Vagina (tissue), 2 donors: ENCODE results near the gene SFPQ. TPM values are rescaled to one million over a fixed set of nuclear protein-coding genes. Genes with fewer than 3 reads are reported as not detected.
"Not testable (repeated sequence)": the region's sequence is repeated elsewhere in the genome, so short reads cannot be mapped to it uniquely, and the experiment has no call there.

Source experiments
- DNase-seq, 2 donors: peaks; one replicate each; pipeline ENCODE4 v3.0.0-alpha.2; 2017; ENCODE audit errors: extremely low spot score in 2 of 2
- H3K27ac ChIP-seq: fragments of 200-600 bp; sonication (generic); one replicate; pipeline ENCODE4 v1.5.1; 2019
- H3K27me3 ChIP-seq: fragments of 200-600 bp; sonication (generic); one replicate; pipeline ENCODE4 v1.5.1; 2019
- H3K36me3 ChIP-seq, 2 donors: fragments of 200-600 bp; sonication (generic); one replicate each; pipeline ENCODE4 v1.5.1; 2017 to 2019
- H3K4me1 ChIP-seq: fragments of 200-600 bp; sonication (generic); one replicate; pipeline ENCODE4 v1.5.1; 2019
- H3K4me3 ChIP-seq, 2 donors: fragments of 200-600 bp; sonication (generic); 1 replicate in 1 of 2; 2 replicates in 1 of 2; pipeline ENCODE4 v1.5.1; 2016 to 2019
- H3K9me3 ChIP-seq: fragments of 200-600 bp; sonication (generic); one replicate; pipeline ENCODE4 v1.5.1; 2019
- POLR2A ChIP-seq, 2 donors: fragments of 450-650 bp; IDR thresholded peaks; one replicate each; pipeline ENCODE4 v1.6.1; 2017; ENCODE audit warnings: antibody characterized with exemption in 2 of 2, mild to moderate bottlenecking in 2 of 2, moderate library complexity in 2 of 2
- POLR2AphosphoS5 ChIP-seq, 2 donors: sonication (generic); formaldehyde crosslinking; IDR thresholded peaks; one replicate each; pipeline ENCODE4 v1.9.0; 2017; ENCODE audit warnings: antibody characterized with exemption in 2 of 2, mild to moderate bottlenecking in 2 of 2, low read depth in 1 of 2; ENCODE audit not compliant: insufficient read depth in 1 of 2
- intact Hi-C: fragments of 100-400 bp; cut with DNase I; formaldehyde crosslinking; loops from one replicate; pipeline ENCODE4 v1.15.1; 2023
- total RNA-seq: library from RNA; depleted of rRNA; stranded (reverse); fragments of >200 nt; gene quantifications from one replicate; pipeline ENCODE4 v1.2.3, GENCODE V29; 2016
- TF ChIP-seq, protein P1 (sequence below), 3 experiments: fragments of 450-650 bp in 2 of 3; fragments of 200-600 bp in 1 of 3; sonication (generic) in 1 of 3; IDR thresholded peaks; one replicate each; pipeline ENCODE4 v1.5.1; 2017 to 2019; ENCODE audit warnings: antibody characterized with exemption in 3 of 3, mild to moderate bottlenecking in 2 of 3, moderate library complexity in 2 of 3

SFPQ gene
- total RNA-seq, 1 donor from 2014 or later, result 197 TPM

DNA sequence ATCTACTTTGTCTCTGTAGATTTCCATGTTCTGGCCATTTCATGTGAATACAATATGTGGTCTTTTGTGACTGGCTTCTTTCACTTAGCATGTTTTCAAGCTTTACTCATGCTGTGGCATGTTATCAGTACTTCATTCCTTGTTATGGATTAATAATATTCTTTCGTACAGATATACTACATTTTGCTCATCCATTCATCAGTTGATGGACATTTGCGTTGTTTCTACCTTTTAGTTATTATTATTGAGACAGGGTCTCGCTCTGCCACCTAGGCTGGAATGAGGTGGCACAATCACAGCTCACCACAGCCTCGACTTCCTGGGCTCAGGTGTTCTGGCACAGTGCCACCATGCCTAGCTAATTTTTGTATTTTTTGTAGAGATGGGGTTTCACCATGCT lies 21.4 kb downstream of the SFPQ start:
- intact Hi-C loops, result no loop called here
- peaks cover 0 to 19% of the 10 kb centered on the region in 2 donors for H3K36me3 ChIP-seq

DNA sequence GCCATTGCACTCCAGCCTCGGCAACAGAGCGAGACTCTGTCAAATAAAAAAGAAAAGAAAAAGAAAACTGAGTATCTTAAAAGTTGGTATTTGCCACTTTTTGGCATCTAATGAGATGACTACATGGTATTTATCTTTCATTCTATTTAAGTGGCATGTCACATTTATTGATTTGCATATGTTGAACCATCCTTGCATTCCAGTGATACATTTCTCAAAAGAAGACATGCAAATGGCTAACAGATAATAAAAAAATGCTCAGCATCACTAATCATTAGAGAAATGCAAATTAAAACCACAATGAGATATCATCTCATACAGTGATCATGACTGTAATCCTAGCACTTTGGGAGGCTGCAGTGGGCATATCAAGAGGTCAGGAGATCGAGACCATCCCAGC lies 28.1 kb downstream of the SFPQ start:
- no peaks in the 10 kb centered on the region for H3K4me1 ChIP-seq
- no peak overlapping the region for H3K4me3 ChIP-seq
- no peaks in the 10 kb centered on the region for H3K36me3 ChIP-seq
- no peak for TF ChIP-seq POLR2AphosphoS5 (IDR thresholded peaks at IDR 0.05; ENCODE audit: insufficient read depth in 1 of 2, low read depth in 1 of 2)
- TF ChIP-seq POLR2A (IDR thresholded peaks at IDR 0.05), result no peak
- TF ChIP-seq, protein P1, sequence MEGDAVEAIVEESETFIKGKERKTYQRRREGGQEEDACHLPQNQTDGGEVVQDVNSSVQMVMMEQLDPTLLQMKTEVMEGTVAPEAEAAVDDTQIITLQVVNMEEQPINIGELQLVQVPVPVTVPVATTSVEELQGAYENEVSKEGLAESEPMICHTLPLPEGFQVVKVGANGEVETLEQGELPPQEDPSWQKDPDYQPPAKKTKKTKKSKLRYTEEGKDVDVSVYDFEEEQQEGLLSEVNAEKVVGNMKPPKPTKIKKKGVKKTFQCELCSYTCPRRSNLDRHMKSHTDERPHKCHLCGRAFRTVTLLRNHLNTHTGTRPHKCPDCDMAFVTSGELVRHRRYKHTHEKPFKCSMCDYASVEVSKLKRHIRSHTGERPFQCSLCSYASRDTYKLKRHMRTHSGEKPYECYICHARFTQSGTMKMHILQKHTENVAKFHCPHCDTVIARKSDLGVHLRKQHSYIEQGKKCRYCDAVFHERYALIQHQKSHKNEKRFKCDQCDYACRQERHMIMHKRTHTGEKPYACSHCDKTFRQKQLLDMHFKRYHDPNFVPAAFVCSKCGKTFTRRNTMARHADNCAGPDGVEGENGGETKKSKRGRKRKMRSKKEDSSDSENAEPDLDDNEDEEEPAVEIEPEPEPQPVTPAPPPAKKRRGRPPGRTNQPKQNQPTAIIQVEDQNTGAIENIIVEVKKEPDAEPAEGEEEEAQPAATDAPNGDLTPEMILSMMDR (IDR thresholded peaks at IDR 0.05), result no peak
- no peaks in the 10 kb centered on the region for H3K27me3 ChIP-seq
- H3K27ac ChIP-seq, result no peak overlapping the region
- no peaks in the 10 kb centered on the region for H3K9me3 ChIP-seq
- no peak for DNase-seq
- intact Hi-C loops, result no loop called here

More for the DNA sequence above, 21.4 kb downstream of the SFPQ start:
- no peaks in the 10 kb centered on the region for H3K27me3 ChIP-seq
- H3K4me1 ChIP-seq, result no peaks in the 10 kb centered on the region
- TF ChIP-seq, protein P1 (IDR thresholded peaks at IDR 0.05), result no peak
- TF ChIP-seq POLR2AphosphoS5 (IDR thresholded peaks at IDR 0.05; ENCODE audit: insufficient read depth in 1 of 2, low read depth in 1 of 2) (no peak), POLR2A (IDR thresholded peaks at IDR 0.05) (no peak)
- no peaks in the 10 kb centered on the region for H3K9me3 ChIP-seq
- no peak overlapping the region for H3K27ac ChIP-seq
- no peak for DNase-seq
- H3K4me3 ChIP-seq, result no peak overlapping the region

DNA sequence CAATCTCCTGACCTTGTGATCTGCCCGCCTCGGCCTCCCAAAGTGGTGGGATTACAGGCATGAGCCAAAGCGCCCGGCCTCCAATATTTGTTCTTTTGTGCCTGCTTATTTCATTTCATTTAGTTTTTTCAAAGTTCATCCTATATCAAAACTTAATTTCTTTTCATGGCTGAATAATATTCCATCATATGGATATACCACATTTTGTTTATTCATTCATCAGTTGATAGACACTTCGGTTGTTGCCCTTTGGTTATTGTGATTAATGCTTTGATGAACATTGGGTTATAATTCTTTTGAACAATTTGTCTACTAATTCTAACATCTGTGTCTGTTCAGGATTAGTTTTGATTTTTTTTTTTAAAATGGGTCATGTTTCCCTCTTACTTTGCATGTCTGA lies 41.7 kb downstream of the SFPQ start:
- no peaks in the 10 kb centered on the region for H3K9me3 ChIP-seq
- H3K4me3 ChIP-seq, result no peak overlapping the region
- TF ChIP-seq POLR2AphosphoS5 (IDR thresholded peaks at IDR 0.05; ENCODE audit: insufficient read depth in 1 of 2, low read depth in 1 of 2) (no peak), POLR2A (IDR thresholded peaks at IDR 0.05) (no peak)
- TF ChIP-seq, protein P1 (IDR thresholded peaks at IDR 0.05), result no peak
- no peaks in the 10 kb centered on the region for H3K4me1 ChIP-seq
- no peaks in the 10 kb centered on the region for H3K36me3 ChIP-seq
- no peak overlapping the region for H3K27ac ChIP-seq
- DNase-seq, result no peak
- intact Hi-C loops, result no loop called here
- no peaks in the 10 kb centered on the region for H3K27me3 ChIP-seq

DNA sequence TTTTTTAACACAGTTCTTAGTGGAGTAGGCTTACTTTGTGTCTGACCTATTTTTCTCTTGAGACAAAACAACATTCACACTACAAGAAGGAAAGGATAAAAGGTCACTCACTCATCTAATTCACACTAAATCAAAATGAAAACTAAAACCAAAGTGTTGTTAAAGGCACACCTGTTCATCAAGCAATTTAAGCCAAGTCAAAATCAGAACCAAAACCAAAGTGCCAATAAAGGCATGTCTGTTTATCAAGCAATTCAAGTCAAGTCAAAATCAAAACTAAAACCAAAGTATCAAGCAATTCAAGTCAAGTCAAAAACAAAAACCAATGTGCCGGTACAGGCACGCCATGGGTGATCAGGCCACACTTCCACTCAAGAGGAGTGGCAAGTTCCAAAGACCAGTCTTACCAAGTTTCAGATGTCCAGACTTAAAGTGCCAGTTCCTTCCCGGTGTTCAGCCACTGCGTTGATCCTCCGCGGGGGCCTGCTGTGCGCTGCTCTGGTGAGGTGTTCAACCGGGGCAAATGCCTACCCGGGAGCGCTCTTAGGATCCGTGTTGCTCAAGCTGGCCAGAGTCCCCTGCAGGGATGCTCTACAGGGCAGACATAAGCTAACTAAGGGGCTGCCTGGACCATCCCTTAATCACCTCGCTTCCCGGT lies 46.9 kb downstream of the SFPQ start:
- H3K9me3 ChIP-seq, H3K4me1 ChIP-seq, intact Hi-C loops, H3K27ac ChIP-seq, H3K27me3 ChIP-seq, DNase-seq, H3K36me3 ChIP-seq: not testable (repeated sequence)
- peak overlapping the region in 1 of 2 donors; percentile 34 for H3K4me3 ChIP-seq

DNA sequence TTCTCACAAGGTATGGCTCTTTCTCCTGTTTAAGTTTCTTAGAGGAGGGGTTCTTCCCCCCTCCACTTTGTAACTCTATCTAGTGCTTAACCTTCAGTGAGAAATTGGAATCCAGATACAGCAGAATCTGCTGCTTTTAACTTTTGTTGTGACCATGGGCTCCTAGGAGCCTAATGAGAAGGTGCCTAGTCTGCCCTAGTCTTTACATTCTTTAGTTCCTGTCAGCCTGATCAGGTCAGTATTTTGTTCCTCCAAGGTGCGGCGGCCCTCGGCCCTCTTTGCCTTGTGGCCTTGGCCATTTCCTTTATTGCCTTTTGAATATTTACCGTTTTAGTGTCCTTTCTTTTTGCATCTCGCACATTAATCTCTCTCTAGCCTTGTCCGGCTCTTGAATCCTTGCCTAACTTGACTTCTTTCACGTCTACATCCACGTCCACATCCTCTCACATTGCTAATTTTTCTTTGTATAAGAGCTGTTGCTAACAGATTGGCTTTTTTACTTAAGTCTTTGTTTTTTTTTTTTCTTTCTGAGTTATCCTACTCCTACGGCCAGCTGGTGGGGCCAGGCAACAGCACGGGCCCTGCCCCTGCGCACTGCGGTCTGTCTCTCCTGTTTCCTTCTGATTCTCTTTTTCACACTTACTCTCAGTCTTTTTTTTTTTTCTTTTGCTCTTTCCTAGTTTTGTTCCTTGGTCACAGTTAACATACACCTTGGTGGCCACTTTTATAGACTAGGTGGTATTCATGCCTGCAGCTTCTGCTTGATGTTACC lies 49.0 kb downstream of the SFPQ start:
- no peak overlapping the region for H3K27ac ChIP-seq
- no peak overlapping the region for H3K4me3 ChIP-seq
- H3K27me3 ChIP-seq, result no peaks in the 10 kb centered on the region

DNA sequence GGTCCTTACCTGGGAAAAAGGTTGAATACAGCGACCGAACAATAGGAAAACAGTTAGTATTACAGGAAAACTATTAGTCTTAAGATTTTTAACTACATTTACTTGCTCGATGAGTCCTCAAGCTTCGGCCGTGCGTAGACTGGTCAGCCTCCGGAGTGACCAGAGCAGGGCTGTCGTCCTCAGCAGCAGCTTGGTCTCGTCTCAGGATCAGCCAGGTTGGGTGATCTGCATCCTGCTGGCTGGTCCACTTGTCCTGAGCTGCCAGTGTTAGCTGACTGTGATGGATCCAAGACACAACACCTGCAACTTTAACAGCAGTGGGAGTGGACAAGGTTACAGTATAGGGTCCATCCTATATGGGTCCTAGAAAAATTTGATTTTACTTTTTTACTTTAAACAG lies 50.2 kb downstream of the SFPQ start:
- H3K4me1 ChIP-seq, H3K27ac ChIP-seq, intact Hi-C loops, H3K36me3 ChIP-seq, DNase-seq, H3K9me3 ChIP-seq, H3K4me3 ChIP-seq, H3K27me3 ChIP-seq: not testable (repeated sequence)

More for the DNA sequence above, 49.0 kb downstream of the SFPQ start:
- intact Hi-C loops, result no loop called here
- Histone ChIP-seq H3K36me3 (no peaks in the 10 kb centered on the region), H3K9me3 (no peaks in the 10 kb centered on the region), H3K4me1 (no peaks in the 10 kb centered on the region)
- DNase-seq, result no peak
- TF ChIP-seq, protein P1 (IDR thresholded peaks at IDR 0.05), result no peak
- TF ChIP-seq POLR2A (IDR thresholded peaks at IDR 0.05) (no peak), POLR2AphosphoS5 (IDR thresholded peaks at IDR 0.05; ENCODE audit: insufficient read depth in 1 of 2, low read depth in 1 of 2) (no peak)

DNA sequence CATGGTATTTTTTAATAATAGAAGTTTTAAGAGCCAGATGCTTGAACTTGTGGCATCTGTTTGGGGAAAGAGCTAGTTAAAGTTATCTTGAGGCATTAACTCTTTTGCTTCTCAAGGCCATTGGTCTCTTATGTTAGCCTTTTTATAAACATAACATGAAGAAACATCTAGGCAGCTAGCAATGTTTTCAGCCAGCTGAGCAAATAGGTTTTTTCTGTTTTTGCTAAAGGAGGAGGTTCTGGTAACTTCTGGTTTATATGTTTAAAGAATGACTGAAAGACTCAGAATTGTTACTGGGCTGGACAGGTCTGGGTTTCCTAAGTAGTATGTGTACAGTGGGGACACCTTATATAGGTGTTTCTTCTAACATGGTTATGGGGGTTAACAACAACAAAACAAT lies 50.7 kb downstream of the SFPQ start:
- H3K27me3 ChIP-seq, H3K4me3 ChIP-seq, H3K9me3 ChIP-seq, H3K36me3 ChIP-seq, H3K27ac ChIP-seq, intact Hi-C loops, H3K4me1 ChIP-seq, DNase-seq: not testable (repeated sequence)

DNA sequence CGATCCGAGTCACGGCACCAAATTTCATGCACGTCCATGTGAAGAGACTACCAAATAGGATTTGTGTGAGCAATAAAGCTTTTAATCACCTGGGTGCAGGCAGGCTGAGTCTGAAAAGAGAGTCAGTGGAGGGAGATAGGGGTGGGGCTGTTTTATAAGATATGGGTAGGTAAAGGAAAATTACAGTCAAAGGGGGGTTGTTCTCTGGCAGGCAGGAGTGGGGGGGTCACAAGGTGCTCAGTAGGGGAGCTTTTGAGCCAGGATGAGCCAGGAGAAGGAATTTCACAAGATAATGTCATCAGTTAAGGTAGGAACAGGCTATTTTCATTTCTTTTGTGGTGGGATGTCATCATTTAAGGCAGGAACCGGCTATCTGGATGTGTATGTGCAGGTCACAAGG lies 55.4 kb downstream of the SFPQ start:
- H3K9me3 ChIP-seq, DNase-seq, intact Hi-C loops, H3K36me3 ChIP-seq, H3K4me3 ChIP-seq, H3K27ac ChIP-seq, H3K4me1 ChIP-seq, H3K27me3 ChIP-seq: not testable (repeated sequence)
